WTC11 (cell line): ENCODE data around the gene C4orf33.

Experiments
- CREB1 ChIP-seq: sonication (generic); formaldehyde crosslinking; IDR thresholded peaks from 2 replicates; pipeline ENCODE4 v1.8.0; 2023; ENCODE audit warnings: mild to moderate bottlenecking, missing genetic modification reagents
- CTCF ChIP-seq: fragments of 200-600 bp; IDR thresholded peaks from 2 replicates; pipeline ENCODE4 v1.8.0; 2022; ENCODE audit warnings: antibody characterized with exemption
- ESRRA ChIP-seq: sonication (generic); formaldehyde crosslinking; IDR thresholded peaks from 2 replicates; pipeline ENCODE4 v1.8.1; 2022; ENCODE audit warnings: mild to moderate bottlenecking, missing genetic modification reagents, borderline replicate concordance
- MAX ChIP-seq: sonication (generic); formaldehyde crosslinking; IDR thresholded peaks from 2 replicates; pipeline ENCODE4 v1.8.0; 2022; ENCODE audit warnings: mild to moderate bottlenecking, missing genetic modification reagents
- MXD4 ChIP-seq: fragments of 250-450 bp; sonication (Bioruptor Pico); IDR thresholded peaks from 2 replicates; pipeline ENCODE4 v1.8.0; 2021; ENCODE audit warnings: mild to moderate bottlenecking, moderate library complexity, borderline replicate concordance

GRCh38 chr4:129110931-129111330, 15.0 kb downstream of the C4orf33 start:
- TF ChIP-seq MXD4 (CRISPR knock-in tag) (no peak), CTCF (no peak), MAX (CRISPR knock-in tag) (no peak), ESRRA (no peak), CREB1 (no peak)
